GM18498 (cell line): Measurements from ENCODE around the gene MBNL2.

Experiments used
- ATAC-seq: cut with Tn5 transposase; IDR thresholded peaks from one replicate; pipeline ENCODE4 v1.9.1; 2021; ENCODE audit warnings: mild to moderate bottlenecking, moderate library complexity; ENCODE audit not compliant: unreplicated experiment

The MBNL2 gene

GRCh38 chr13:97289514-97290298 lies 67.6 kb downstream of the MBNL2 start:
- ATAC-seq = no peak

- no peak for ATAC-seq
These were observed 73.4 kb downstream of the MBNL2 start for GRCh38 chr13:97295283-97296182.

DNA sequence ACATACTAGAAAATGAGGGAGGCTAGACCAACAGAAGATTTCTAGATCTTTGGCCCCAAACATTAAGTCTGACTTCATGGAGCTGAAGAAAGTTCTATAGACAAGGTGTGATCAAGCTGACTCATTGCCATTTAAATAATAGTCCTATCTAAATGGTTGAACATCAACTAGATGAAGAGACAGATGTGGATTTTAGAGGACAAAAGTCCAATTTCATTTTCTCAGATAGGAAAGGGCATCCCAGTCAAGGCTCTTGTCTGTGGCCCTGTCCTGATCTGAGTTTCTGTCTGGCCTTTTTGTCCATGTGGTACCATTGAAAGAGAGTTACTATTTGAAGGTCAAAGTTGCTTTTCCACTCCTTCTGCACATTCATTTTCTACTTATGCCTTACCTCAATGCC lies 74.6 kb downstream of the MBNL2 start:
- no peak for ATAC-seq

GRCh38 chr13:97298816-97299215 lies 76.7 kb downstream of the MBNL2 start:
- ATAC-seq = no peak

GRCh38 chr13:97300871-97301270 lies 78.7 kb downstream of the MBNL2 start:
- ATAC-seq = no peak

GRCh38 chr13:97301382-97302095 lies 79.4 kb downstream of the MBNL2 start:
- no peak for ATAC-seq

DNA sequence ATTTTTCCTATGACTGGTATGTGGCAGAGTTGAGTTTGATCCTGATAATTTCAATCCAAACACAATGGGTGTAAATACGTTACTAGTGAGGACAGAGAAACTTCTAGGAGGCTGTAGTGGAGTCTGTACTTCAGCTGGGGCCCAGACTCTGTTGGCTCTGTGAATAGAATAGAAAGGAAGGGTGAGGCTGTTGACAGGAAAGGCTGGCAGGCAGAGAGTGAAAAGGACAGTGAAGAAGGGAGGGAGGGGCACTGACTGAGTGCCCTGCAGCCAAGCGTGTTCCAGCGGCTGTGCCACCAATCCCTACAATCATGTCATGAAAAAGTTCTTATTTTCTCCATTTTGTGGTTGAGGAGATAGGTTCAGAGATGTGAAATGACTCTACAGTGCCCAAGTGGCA lies 80.5 kb downstream of the MBNL2 start:
- no peak for ATAC-seq

- no peak for ATAC-seq
These were observed 84.0 kb downstream of the MBNL2 start for GRCh38 chr13:97306106-97306505.

DNA sequence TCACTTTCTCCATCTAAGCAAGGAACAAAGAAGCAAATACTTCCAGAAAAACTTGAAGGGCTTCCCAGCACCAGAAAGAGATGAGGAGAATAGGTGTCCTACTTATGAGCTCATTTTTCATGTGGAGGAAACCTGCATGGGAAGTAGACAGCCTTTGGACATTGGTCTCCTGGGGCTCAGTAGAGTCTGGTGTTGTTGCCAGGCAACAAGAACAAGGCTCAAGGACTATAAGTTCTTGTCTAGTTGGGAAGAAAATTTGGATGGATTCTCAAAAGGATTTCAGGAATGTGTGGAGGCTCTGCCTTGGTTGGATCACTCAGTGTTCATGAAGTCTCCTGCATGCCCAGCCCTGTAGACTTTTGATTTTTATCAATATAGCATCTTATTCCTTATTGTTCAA lies 84.5 kb downstream of the MBNL2 start:
- ATAC-seq = no peak

- ATAC-seq = no peak
These were observed 85.2 kb downstream of the MBNL2 start for GRCh38 chr13:97307118-97307881.

- no peak for ATAC-seq
These were observed 85.9 kb downstream of the MBNL2 start for GRCh38 chr13:97307882-97308624.

DNA sequence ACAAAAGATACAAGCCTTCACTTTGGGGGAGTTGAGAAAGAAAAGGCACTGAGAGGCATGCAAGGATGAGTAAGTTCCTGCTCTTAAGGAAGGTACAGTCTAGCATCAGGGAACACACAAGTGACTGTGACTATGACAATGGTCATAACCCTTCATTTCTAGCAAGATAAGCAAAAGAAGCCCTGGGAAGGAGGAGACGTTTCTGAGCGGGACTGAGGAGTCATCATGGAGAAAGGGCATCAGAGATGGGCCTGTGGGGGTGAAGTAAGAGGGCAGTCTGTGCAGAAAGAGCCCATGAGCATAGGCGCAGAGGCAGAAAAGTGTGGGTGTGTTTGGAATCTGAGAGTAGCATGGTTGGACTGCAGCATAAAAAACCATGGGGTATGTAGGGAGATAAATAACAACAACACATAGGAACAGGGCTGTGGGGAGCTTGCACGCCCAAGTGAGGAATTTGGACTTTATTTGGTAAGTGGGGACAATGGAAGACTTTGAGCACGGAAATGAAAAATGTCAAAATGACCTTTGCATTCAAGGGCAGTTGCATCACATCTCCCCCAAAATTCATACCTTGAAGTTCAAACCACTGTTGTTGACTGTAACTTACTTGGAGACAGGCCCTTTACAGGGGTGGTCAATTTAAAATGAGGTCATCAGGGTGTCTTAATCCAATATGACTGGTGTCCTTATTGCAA lies 86.7 kb downstream of the MBNL2 start:
- ATAC-seq = no peak

DNA sequence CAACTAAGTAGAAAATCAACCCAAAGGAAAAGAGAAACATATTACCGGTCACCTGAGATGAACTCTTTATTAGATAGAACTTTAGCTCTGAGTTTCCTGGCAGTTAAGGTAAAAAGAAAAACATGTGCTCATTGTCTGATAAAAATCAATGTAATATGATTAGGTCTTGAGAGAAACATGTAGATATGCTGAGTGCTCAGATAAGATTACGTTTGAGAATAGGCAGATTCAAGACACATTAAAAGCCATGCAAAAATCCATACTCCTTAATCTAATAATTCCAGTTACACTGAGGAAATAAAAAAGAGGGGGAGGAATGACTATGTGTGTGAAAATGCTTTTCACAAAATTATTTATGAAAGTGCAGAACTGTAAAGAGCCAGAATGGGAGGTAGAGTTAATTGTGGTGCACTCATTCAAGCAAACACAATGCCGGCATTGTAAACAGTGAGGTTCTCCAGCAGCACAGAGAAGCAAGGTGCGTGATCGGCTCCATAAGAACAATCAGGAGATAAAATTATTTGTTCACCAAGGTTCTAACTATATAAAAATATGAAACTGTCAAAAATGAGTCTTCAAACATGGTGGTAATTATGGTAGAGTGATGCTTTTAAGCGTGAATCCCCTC lies 88.8 kb downstream of the MBNL2 start:
- no peak for ATAC-seq

DNA sequence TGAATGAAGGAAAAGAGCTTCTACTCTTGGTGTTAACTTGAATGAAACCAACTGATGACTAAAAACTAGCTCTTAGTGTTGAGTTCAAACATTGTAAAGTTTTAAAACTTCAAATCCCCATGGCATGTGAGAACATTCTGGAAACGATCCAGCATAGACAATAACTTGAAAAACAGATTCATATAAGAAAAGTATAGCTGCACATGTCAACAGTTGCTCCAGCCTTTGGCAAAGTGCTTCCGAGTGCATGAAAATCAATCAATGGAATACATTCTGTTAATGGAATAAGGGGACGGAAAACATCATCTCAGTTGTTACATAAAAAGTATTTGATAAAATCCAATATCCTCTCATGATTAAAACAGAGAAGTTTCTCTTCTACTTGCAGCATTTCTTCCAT lies 89.8 kb downstream of the MBNL2 start:
- ATAC-seq = no peak

DNA sequence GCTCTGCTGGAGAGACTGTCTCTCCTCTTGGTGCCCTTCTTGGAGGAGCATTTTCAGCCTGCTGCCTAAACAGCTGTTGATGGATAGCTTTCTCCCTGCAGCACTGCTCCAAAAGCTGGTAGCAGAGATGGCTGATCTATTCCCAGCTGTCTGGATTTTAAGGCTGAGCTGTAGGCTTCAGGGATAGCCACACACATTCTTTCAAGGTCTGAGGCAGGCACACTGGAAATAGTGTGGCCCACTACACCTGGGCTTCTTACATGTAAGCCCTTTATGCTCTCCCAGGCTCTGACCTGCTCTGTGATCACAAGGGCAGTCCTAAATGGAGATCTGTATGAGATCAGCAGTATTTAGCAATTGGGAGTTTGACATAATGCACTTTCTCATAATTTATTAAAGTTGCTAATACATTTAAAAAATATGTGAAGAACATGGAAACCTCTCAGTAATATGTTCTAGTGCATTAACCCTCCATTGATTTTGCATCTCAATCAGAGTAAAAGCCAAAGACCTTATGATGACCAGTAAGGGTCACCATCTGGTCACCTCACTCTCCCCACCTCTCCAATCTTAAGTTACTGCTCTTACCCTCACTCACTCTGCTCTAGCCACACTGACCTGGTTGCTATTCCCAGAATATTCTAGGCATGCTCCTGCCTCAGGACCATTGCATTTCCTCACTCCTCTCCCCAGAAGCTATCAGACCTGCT lies 91.6 kb downstream of the MBNL2 start:
- ATAC-seq = no peak

GRCh38 chr13:97316390-97316789 lies 94.3 kb downstream of the MBNL2 start:
- ATAC-seq = no peak

GRCh38 chr13:97317933-97318332 lies 95.8 kb downstream of the MBNL2 start:
- no peak for ATAC-seq

- no peak for ATAC-seq
These were observed 96.4 kb downstream of the MBNL2 start for GRCh38 chr13:97318532-97318931.
